Measurements from ENCODE around the gene EIF2B4. TPM values are rescaled to one million over a fixed set of nuclear protein-coding genes. Genes with fewer than 3 reads are reported as not detected.

Gene EIF2B4
- total and polyA plus RNA-seq, 9 of the 15 experiments (the other 6 are each of a cell fraction or from before 2014, with no cell fraction given): 29.7 to 80.3 (median 58.9) TPM

DNA sequence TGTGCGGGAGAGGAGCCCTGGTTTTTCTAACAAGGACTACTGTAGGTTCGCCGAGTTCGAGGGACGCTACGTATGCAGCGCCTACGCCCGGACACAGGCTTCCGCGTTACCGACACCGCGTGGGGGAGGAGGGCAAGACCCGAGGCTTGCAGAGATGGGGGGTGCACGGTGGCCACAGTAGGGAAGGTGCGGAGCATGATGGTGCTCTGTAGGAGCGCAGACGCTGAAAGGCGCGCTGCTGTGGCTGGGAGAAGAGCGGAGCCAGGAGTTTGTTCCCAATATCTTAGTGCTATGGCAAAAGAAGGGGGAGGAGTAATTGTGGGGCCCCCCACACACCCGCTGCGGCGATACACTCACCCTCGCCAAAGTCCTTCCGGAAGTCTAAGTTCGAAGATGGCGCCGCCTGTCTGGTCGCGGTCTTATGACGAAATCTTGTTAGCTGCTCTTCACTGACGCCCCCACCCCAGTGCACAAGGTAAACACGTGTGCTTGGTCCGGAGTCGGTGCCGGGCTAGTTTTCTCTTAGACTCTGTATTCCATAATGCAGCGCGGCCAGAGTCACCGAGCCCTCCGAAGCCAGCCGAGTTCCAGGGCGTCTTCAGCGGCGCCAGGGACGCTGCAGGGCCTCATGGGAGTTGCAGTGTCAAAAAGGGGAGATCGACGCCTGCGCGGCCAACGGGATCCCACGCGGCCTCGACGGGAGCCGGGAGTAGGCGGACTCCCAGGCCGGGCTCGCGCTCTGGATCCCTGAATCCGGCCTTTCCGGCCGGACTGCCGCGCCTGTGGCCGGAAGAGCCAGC, 13.6 kb downstream of the EIF2B4 start, which contains the start of gene GTF3C2 (continued):
- no peak for TF ChIP-seq NFYB (IDR thresholded peaks at IDR 0.05; ENCODE audit: extremely low read depth, insufficient read length)
- no peak for TF ChIP-seq NFIX (CRISPR knock-in tag; IDR thresholded peaks at IDR 0.05; ENCODE audit: low read depth)
- TF ChIP-seq ZNF143 (CRISPR knock-in tag; IDR thresholded peaks at IDR 0.05): peak; percentile 83
- TF ChIP-seq ZNF511 (CRISPR knock-in tag; IDR thresholded peaks at IDR 0.05): peak; percentile 12
- peak; percentile 49; the same call in 1 of the 2 replicates for TF ChIP-seq ZNF175 (CRISPR knock-in tag; IDR thresholded peaks at IDR 0.05; ENCODE audit: low read depth)
- peak; percentile 97 for TF ChIP-seq CREB1 (IDR thresholded peaks at IDR 0.05)
- TF ChIP-seq CREB1 (CRISPR knock-in tag; IDR thresholded peaks at IDR 0.05): peak; percentile 97
- TF ChIP-seq PTRF (tag; IDR thresholded peaks at IDR 0.05): no peak
- TF ChIP-seq, protein P1, sequence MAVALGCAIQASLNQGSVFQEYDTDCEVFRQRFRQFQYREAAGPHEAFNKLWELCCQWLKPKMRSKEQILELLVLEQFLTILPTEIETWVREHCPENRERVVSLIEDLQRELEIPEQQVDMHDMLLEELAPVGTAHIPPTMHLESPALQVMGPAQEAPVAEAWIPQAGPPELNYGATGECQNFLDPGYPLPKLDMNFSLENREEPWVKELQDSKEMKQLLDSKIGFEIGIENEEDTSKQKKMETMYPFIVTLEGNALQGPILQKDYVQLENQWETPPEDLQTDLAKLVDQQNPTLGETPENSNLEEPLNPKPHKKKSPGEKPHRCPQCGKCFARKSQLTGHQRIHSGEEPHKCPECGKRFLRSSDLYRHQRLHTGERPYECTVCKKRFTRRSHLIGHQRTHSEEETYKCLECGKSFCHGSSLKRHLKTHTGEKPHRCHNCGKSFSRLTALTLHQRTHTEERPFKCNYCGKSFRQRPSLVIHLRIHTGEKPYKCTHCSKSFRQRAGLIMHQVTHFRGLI (CRISPR knock-in tag; IDR thresholded peaks at IDR 0.05): no peak
- 0 out of 2 replicates have a peak, but pooled peaks have one; percentile 12 for TF ChIP-seq TCF3 (CRISPR knock-in tag; IDR thresholded peaks at IDR 0.05)
- TF ChIP-seq, protein P2, sequence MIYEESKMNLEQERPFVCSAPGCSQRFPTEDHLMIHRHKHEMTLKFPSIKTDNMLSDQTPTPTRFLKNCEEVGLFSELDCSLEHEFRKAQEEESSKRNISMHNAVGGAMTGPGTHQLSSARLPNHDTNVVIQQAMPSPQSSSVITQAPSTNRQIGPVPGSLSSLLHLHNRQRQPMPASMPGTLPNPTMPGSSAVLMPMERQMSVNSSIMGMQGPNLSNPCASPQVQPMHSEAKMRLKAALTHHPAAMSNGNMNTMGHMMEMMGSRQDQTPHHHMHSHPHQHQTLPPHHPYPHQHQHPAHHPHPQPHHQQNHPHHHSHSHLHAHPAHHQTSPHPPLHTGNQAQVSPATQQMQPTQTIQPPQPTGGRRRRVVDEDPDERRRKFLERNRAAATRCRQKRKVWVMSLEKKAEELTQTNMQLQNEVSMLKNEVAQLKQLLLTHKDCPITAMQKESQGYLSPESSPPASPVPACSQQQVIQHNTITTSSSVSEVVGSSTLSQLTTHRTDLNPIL (CRISPR knock-in tag; IDR thresholded peaks at IDR 0.05): no peak
- TF ChIP-seq FUS (optimal IDR thresholded peaks at IDR 0.05; ENCODE audit: low read depth, low read length): no peak
- TF ChIP-seq KAT2B (IDR thresholded peaks at IDR 0.05; ENCODE audit: low read depth, low read length): no peak
- no peak for TF ChIP-seq PHB (CRISPR knock-in tag; IDR thresholded peaks at IDR 0.05)
- TF ChIP-seq, protein P3, sequence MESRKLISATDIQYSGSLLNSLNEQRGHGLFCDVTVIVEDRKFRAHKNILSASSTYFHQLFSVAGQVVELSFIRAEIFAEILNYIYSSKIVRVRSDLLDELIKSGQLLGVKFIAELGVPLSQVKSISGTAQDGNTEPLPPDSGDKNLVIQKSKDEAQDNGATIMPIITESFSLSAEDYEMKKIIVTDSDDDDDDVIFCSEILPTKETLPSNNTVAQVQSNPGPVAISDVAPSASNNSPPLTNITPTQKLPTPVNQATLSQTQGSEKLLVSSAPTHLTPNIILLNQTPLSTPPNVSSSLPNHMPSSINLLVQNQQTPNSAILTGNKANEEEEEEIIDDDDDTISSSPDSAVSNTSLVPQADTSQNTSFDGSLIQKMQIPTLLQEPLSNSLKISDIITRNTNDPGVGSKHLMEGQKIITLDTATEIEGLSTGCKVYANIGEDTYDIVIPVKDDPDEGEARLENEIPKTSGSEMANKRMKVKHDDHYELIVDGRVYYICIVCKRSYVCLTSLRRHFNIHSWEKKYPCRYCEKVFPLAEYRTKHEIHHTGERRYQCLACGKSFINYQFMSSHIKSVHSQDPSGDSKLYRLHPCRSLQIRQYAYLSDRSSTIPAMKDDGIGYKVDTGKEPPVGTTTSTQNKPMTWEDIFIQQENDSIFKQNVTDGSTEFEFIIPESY (CRISPR knock-in tag; IDR thresholded peaks at IDR 0.05): peak; percentile 12; the same call in 1 of the 2 replicates
- no peak for TF ChIP-seq ZKSCAN3 (CRISPR knock-in tag; IDR thresholded peaks at IDR 0.05)
- TF ChIP-seq KDM5B (IDR thresholded peaks at IDR 0.05; ENCODE audit: insufficient replicate concordance, low read depth, low read length): peak; percentile 53
- TF ChIP-seq MBD1 (CRISPR knock-in tag; IDR thresholded peaks at IDR 0.05): no peak
- TF ChIP-seq ATF7 (IDR thresholded peaks at IDR 0.05): peak; percentile 96
- TF ChIP-seq KLF16 (IDR thresholded peaks at IDR 0.05): 0 out of 2 replicates have a peak, but pooled peaks have one; percentile 3
- TF ChIP-seq ZKSCAN1 (IDR thresholded peaks at IDR 0.05; ENCODE audit: low read depth, low read length): no peak
- no peak for TF ChIP-seq YBX1 (IDR thresholded peaks at IDR 0.05)

Data from K562 (cell line).